ENCODE measurements around the gene MTX1. TPM values are rescaled to one million over a fixed set of nuclear protein-coding genes. Genes with fewer than 3 reads are reported as not detected.

MTX1 gene
- polyA plus RNA-seq, 1 of the 3 experiments (the other 2 are of a cell fraction) = 79.1 TPM

- Histone ChIP-seq H3K27ac (ENCODE audit: low read depth in 2 of 2, low read length in 1 of 2) (no peak overlapping the region), H3K36me3 (replicated peaks in 1 of 2; ENCODE audit: control insufficient read depth in 1 of 2, insufficient read depth in 2 of 2, low read length in 1 of 2) (peaks cover 9 to 26% of the 10 kb centered on the region in 2 experiments), H3F3A (replicated peaks; ENCODE audit: insufficient read depth) (peaks cover 35% of the 10 kb centered on the region), H3K9ac (no peak overlapping the region), H3K4me3 (ENCODE audit: low read depth in 2 of 2, low read length in 1 of 2) (no peak overlapping the region), H2AFZ (ENCODE audit: low read depth) (no peak overlapping the region), H3K4me1 (ENCODE audit: control insufficient read depth in 1 of 2, insufficient read depth in 2 of 2, low read depth in 1 of 2, low read length in 1 of 2) (peaks cover 0 to 13% of the 10 kb centered on the region in 2 experiments; a peak in 3 of 4 replicates), H3K79me2 (ENCODE audit: insufficient read depth) (peaks cover 14% of the 10 kb centered on the region), H3K4me2 (no peak overlapping the region), H4K20me1 (ENCODE audit: insufficient read depth) (no peaks in the 10 kb centered on the region), H3K9me2 (no peaks in the 10 kb centered on the region), H3K27me3 (ENCODE audit: insufficient read depth) (no peaks in the 10 kb centered on the region), H3K9me3 (no peaks in the 10 kb centered on the region)
- ChIA-PET POLR2A (no interaction called here), CTCF (interaction anchor here (0.6 to 13.3 kb wide), 8 partner anchors 26 to 255 kb away, joined by 3 to 184 read pairs (median 5); partner anchors contain the start of gene RUSC1)
- TF ChIP-seq GABPA (IDR thresholded peaks at IDR 0.05; ENCODE audit: low read depth) (no peak), GATA2 (CRISPR knock-in tag; IDR thresholded peaks at IDR 0.05) (no peak), EP300 (IDR thresholded peaks at IDR 0.05; ENCODE audit: borderline replicate concordance in 1 of 2, low read depth in 1 of 2, low read length in 1 of 2) (no peak), MXI1 (IDR thresholded peaks at IDR 0.05; ENCODE audit: low read depth, low read length) (no peak), MEF2A (IDR thresholded peaks at IDR 0.05; ENCODE audit: borderline replicate concordance, low read depth) (no peak), FOXJ3 (CRISPR knock-in tag; IDR thresholded peaks at IDR 0.05) (no peak), ELF1 (IDR thresholded peaks at IDR 0.05) (no peak)
- 91% methylated on average over 26 of the region's 26 CpGs for WGBS (ENCODE audit: low lambda C conversion rate)
- DNase-seq = no peak
Observed at GRCh38 chr1:155247667-155248553, 39.4 kb downstream of the MTX1 start.

GRCh38 chr1:155250246-155250632, 41.7 kb downstream of the MTX1 start:
- ChIA-PET POLR2A (interaction anchor here (1.8 to 2.9 kb wide), 2 partner anchors 12 to 23 kb away, joined by 5 to 11 read pairs; partner anchors contain the start of gene SCAMP3), CTCF (interaction anchor here (0.6 to 13.3 kb wide), 55 partner anchors 9 to 870 kb away, joined by 3 to 184 read pairs (median 5); partner anchors contain the start of genes CLK2, FDPS, HCN3 and KRTCAP2)
- Histone ChIP-seq H3K4me1 (ENCODE audit: control insufficient read depth in 1 of 2, insufficient read depth in 2 of 2, low read depth in 1 of 2, low read length in 1 of 2) (peaks cover 0 to 16% of the 10 kb centered on the region in 2 experiments; a peak in 2 of 4 replicates), H3K9me3 (no peaks in the 10 kb centered on the region), H3K27me3 (ENCODE audit: insufficient read depth) (no peaks in the 10 kb centered on the region), H3K9me2 (no peaks in the 10 kb centered on the region), H2AFZ (ENCODE audit: low read depth) (no peak overlapping the region), H3K4me3 (ENCODE audit: low read depth in 2 of 2, low read length in 1 of 2) (no peak overlapping the region; a peak in 1 of 4 replicates), H3K79me2 (ENCODE audit: insufficient read depth) (peaks cover 23% of the 10 kb centered on the region), H3K27ac (ENCODE audit: low read depth in 2 of 2, low read length in 1 of 2) (no peak overlapping the region; a peak in 1 of 4 replicates), H3K36me3 (replicated peaks in 1 of 2; ENCODE audit: control insufficient read depth in 1 of 2, insufficient read depth in 2 of 2, low read length in 1 of 2) (peaks cover 9 to 26% of the 10 kb centered on the region in 2 experiments), H3F3A (replicated peaks; ENCODE audit: insufficient read depth) (peaks cover 21% of the 10 kb centered on the region), H3K4me2 (no peak overlapping the region), H4K20me1 (ENCODE audit: insufficient read depth) (no peaks in the 10 kb centered on the region), H3K9ac (no peak overlapping the region)
- DNase-seq = no peak
- 82% methylated on average over 11 of the region's 28 CpGs for WGBS (ENCODE audit: low lambda C conversion rate)
- TF ChIP-seq JUND (IDR thresholded peaks at IDR 0.05) = no peak
- no peak for TF ChIP-seq RFX5 (IDR thresholded peaks at IDR 0.05; ENCODE audit: low read length)
- no peak for TF ChIP-seq FOSL2 (IDR thresholded peaks at IDR 0.05; ENCODE audit: borderline replicate concordance, low read depth)
- no peak for TF ChIP-seq RAD21 (IDR thresholded peaks at IDR 0.05; ENCODE audit: low read length)
- TF ChIP-seq MAX (IDR thresholded peaks at IDR 0.05; ENCODE audit: low read depth) = no peak
- TF ChIP-seq GABPA (IDR thresholded peaks at IDR 0.05; ENCODE audit: low read depth) = no peak
- TF ChIP-seq TCF12 (IDR thresholded peaks at IDR 0.05) = no peak
- no peak for TF ChIP-seq MXI1 (IDR thresholded peaks at IDR 0.05; ENCODE audit: low read depth, low read length)
- no peak for TF ChIP-seq RXRA (IDR thresholded peaks at IDR 0.05; ENCODE audit: borderline replicate concordance, low read depth)
- TF ChIP-seq REST (IDR thresholded peaks at IDR 0.05; ENCODE audit: low read depth, low read length) = no peak
- TF ChIP-seq EZH2phosphoT487 (IDR thresholded peaks at IDR 0.05; ENCODE audit: borderline replicate concordance, low read depth) = no peak
- no peak for TF ChIP-seq CTCF (IDR thresholded peaks at IDR 0.05)
- TF ChIP-seq FOXJ3 (CRISPR knock-in tag; IDR thresholded peaks at IDR 0.05) = no peak
- no peak for TF ChIP-seq ELF1 (IDR thresholded peaks at IDR 0.05)
- no peak for TF ChIP-seq TEAD4 (IDR thresholded peaks at IDR 0.05; ENCODE audit: borderline replicate concordance, insufficient read depth)
- TF ChIP-seq PBX3 (IDR thresholded peaks at IDR 0.05) = no peak

Data from SK-N-SH (cell line).